HepG2 (cell line): ENCODE results near the gene SUMO1. TPM values are rescaled to one million over a fixed set of nuclear protein-coding genes. Genes with fewer than 3 reads are reported as not detected.
A peak's percentile ranks its signal among the peaks of the same experiment; 100 is the strongest.

Experiments
- ATAC-seq: fragments of 200-7000 bp; cut with Tn5 transposase; 3 replicates; pipeline ENCODE4 v1.9.1; 2020; ENCODE audit warnings: mild to moderate bottlenecking, moderate library complexity
- BruUV-seq: library from RNA; stranded (reverse); fragments of 400-500 nt; replicated peaks from 2 replicates; lab custom pipeline; 2021; lab: Mats Ljungman, UMichigan
- CTCF ChIA-PET: fragments of 300-600 bp; formaldehyde crosslinking; extraction: SDS; loops from one replicate; lab custom pipeline; 2021; ENCODE audit warnings: low total read pairs, inconsistent platforms, low intra/inter-chr PET ratio; lab: Yijun Ruan, JAX
- POLR2A ChIA-PET: fragments of 350-600 bp; sonication (Branson Sonifier 250); formaldehyde crosslinking; loops from one replicate; lab custom pipeline; 2020; ENCODE audit warnings: antibody characterized with exemption, inconsistent platforms; lab: Yijun Ruan, JAX
- DNase-seq: peaks from one replicate; pipeline ENCODE4 v3.0.0-alpha.2; 2015; ENCODE audit warnings: low spot score
- FAIRE-seq: peaks from 3 replicates; lab custom pipeline; 2011; peaks lifted over from hg19 to GRCh38; lab: Jason Lieb, UNC
- H2AFZ ChIP-seq: one replicate; pipeline ENCODE4 v1.6.1; 2011; ENCODE audit warnings: low read length, inconsistent platforms
- H3K27ac ChIP-seq: fragments of 300-600 bp; 3 replicates; pipeline ENCODE4 v1.8.0; 2011; ENCODE audit warnings: mixed run types, mild to moderate bottlenecking, mixed read lengths, low read length, inconsistent platforms; ENCODE audit not compliant: insufficient read depth; ENCODE audit errors: extremely low read length
- H3K27me3 ChIP-seq, 2 experiments: fragments of 200-600 bp in 1 of 2; 2 replicates in 1 of 2; 3 replicates in 1 of 2; pipeline versions ENCODE4 v1.6.0 to v1.8.0; 2011; ENCODE audit warnings: low read length in 2 of 2, mild to moderate bottlenecking in 2 of 2, moderate library complexity in 2 of 2, inconsistent platforms in 1 of 2; ENCODE audit not compliant: insufficient read depth in 2 of 2, control insufficient read depth in 1 of 2
- H3K36me3 ChIP-seq, 2 experiments: fragments of 200-600 bp in 1 of 2; replicated peaks in 1 of 2; 2 replicates in 1 of 2; 3 replicates in 1 of 2; pipeline versions ENCODE4 v1.5.1 to v1.8.0; 2011; ENCODE audit warnings: low read length in 2 of 2, inconsistent platforms in 1 of 2; ENCODE audit not compliant: insufficient read depth in 2 of 2, control insufficient read depth in 1 of 2
- H3K4me1 ChIP-seq: 2 replicates; pipeline ENCODE4 v1.5.1; 2012; ENCODE audit warnings: low read length, inconsistent platforms; ENCODE audit not compliant: insufficient read depth
- H3K4me2 ChIP-seq: 2 replicates; pipeline ENCODE4 v1.6.0; 2011; ENCODE audit warnings: low read depth, low read length, inconsistent platforms
- H3K4me3 ChIP-seq, 3 experiments: fragments of 200-600 bp in 1 of 3; sonication (generic), shearing (Covaris generic) in 1 of 3; replicated peaks in 1 of 3; 2 replicates each; pipeline ENCODE4 v1.5.1; 2011 to 2016; ENCODE audit warnings: low read length in 3 of 3, inconsistent platforms in 2 of 3, low read depth in 2 of 3, mild to moderate bottlenecking in 2 of 3, control low read depth in 1 of 3, mixed read lengths in 1 of 3; ENCODE audit not compliant: insufficient read depth in 1 of 3
- H3K79me2 ChIP-seq: one replicate; pipeline ENCODE4 v1.6.1; 2011; ENCODE audit warnings: low read length, inconsistent platforms; ENCODE audit not compliant: insufficient read depth
- H3K9ac ChIP-seq: 2 replicates; pipeline ENCODE4 v1.6.0; 2011; ENCODE audit warnings: mild to moderate bottlenecking, low read depth, low read length, inconsistent platforms; ENCODE audit not compliant: insufficient read depth
- H3K9me3 ChIP-seq: 2 replicates; pipeline ENCODE4 v1.5.1; 2012; ENCODE audit warnings: mild to moderate bottlenecking, low read length
- H4K20me1 ChIP-seq: 2 replicates; pipeline ENCODE4 v1.6.0; 2011; ENCODE audit warnings: inconsistent platforms, mild to moderate bottlenecking, low read length, moderate library complexity; ENCODE audit not compliant: insufficient read depth
- CTCF ChIP-seq: sonication (generic); formaldehyde crosslinking; IDR thresholded peaks from 2 replicates; pipeline ENCODE4 v1.5.0; 2020; ENCODE audit warnings: mild to moderate bottlenecking, missing genetic modification reagents, moderate library complexity
- HNF4A ChIP-seq: sonication (generic); formaldehyde crosslinking; IDR thresholded peaks from 2 replicates; pipeline ENCODE4 v1.4.0; 2020; ENCODE audit warnings: missing genetic modification reagents
- HNF4G ChIP-seq, 2 experiments: sonication (generic) in 1 of 2; formaldehyde crosslinking in 1 of 2; IDR thresholded peaks; 2 replicates each; pipeline versions ENCODE4 v1.4.0 to v1.6.1; 2011 to 2020; ENCODE audit warnings: borderline replicate concordance in 2 of 2, low read depth in 2 of 2, mild to moderate bottlenecking in 2 of 2, low read length in 1 of 2, missing genetic modification reagents in 1 of 2, moderate library complexity in 1 of 2
- IKZF5 ChIP-seq: IDR thresholded peaks from 2 replicates; pipeline ENCODE4 v1.6.1; 2018; ENCODE audit warnings: missing genetic modification reagents, mild to moderate bottlenecking, missing compliant biosample characterization
- IRX3 ChIP-seq: sonication (generic); formaldehyde crosslinking; IDR thresholded peaks from 2 replicates; pipeline ENCODE4 v1.8.1; 2023; ENCODE audit warnings: mild to moderate bottlenecking, low read depth, missing genetic modification reagents, borderline replicate concordance
- MTA3 ChIP-seq: sonication (generic); formaldehyde crosslinking; IDR thresholded peaks from 2 replicates; pipeline ENCODE4 v1.4.0; 2020; ENCODE audit warnings: missing genetic modification reagents
- ZMYM2 ChIP-seq: sonication (generic); formaldehyde crosslinking; IDR thresholded peaks from 2 replicates; pipeline ENCODE4 v1.8.0; 2022; ENCODE audit warnings: mild to moderate bottlenecking, missing genetic modification reagents
- ZNF549 ChIP-seq: sonication (generic); formaldehyde crosslinking; IDR thresholded peaks from 2 replicates; pipeline ENCODE4 v1.5.0; 2020; ENCODE audit warnings: missing genetic modification reagents
- ZNF607 ChIP-seq: sonication (generic); formaldehyde crosslinking; IDR thresholded peaks from 2 replicates; pipeline ENCODE4 v1.5.1; 2020; ENCODE audit warnings: missing genetic modification reagents, mild to moderate bottlenecking, borderline replicate concordance
- ZNF770 ChIP-seq: sonication (generic); formaldehyde crosslinking; IDR thresholded peaks from 2 replicates; pipeline ENCODE4 v1.5.0; 2020; ENCODE audit warnings: mild to moderate bottlenecking, missing genetic modification reagents
- WGBS: methylation state at CpG from one replicate; pipeline ENCODE4 v1.1.6; 2017; ENCODE audit warnings: low lambda C conversion rate; 5-methylcytosine and 5-hydroxymethylcytosine counted together
- in situ Hi-C: cut with HindIII; loops from 2 replicates; pipeline ENCODE4 v1.10.0; 2017; ENCODE audit warnings: low pct_unique_long_range_greater_than_20kb; ENCODE audit not compliant: extremely low pct_ligation_motif_present
- intact Hi-C: fragments of 100-400 bp; cut with micrococcal nuclease; formaldehyde crosslinking; loops from one replicate; pipeline ENCODE4 v1.10.0; 2022; ENCODE audit not compliant: unreplicated experiment
- polyA plus RNA-seq, 8 experiments: library from polyadenylated mRNA; depleted of rRNA in 3 of 8; stranded (reverse) in 7 of 8; unstranded in 1 of 8; fragments of >200 nt; fragmentation: Illumina TruSeq in 4 of 8; extraction: Trizol in 4 of 8; gene quantifications; 2 replicates each; pipeline versions ENCODE4 v1.2.1 to v1.2.3, GENCODE V29; 2011 to 2016; ENCODE audit warnings: low read depth in 4 of 8, missing spikeins in 1 of 8, mixed read lengths in 1 of 8; ENCODE audit not compliant: insufficient read depth in 1 of 8
- total RNA-seq, 5 experiments: library from RNA; depleted of rRNA; stranded (reverse); fragments of >200 nt; fragmentation: Illumina TruSeq; extraction: Trizol; gene quantifications; 2 replicates each; pipeline ENCODE4 v1.2.3, GENCODE V29; 2016; ENCODE audit warnings: low read depth in 1 of 5
- TF ChIP-seq, protein P1 (sequence below): IDR thresholded peaks from 2 replicates; pipeline ENCODE4 v1.6.1; 2016; ENCODE audit warnings: missing genetic modification reagents, missing compliant biosample characterization

Gene SUMO1
- total and polyA plus RNA-seq, 2 of the 13 experiments (the other 11 are each of a cell fraction or from before 2014, with no cell fraction given) = 101 to 173 TPM

GRCh38 chr2:202169131-202169530, 69.3 kb downstream of the SUMO1 start (continued):
- TF ChIP-seq IKZF5 (CRISPR knock-in tag) (no peak), ZNF607 (CRISPR knock-in tag) (no peak)

DNA sequence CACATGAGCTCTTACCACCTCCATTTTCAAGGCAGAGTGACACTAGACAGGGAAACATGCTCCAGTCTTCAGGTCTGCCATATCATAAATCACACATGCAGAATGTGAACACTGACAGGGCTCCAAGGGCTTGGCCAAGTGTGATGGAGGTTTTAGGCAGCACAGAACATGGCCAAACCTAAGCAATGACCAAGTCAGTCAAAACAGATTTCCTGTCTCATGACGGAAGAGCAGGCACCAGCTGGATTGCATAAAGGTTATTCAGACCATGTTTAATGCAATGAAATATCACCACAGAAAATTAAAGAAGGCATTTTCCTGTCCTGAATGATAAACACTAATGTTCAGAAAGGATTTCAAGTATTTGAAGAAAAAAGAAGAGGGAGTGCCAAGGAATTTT, 72.5 kb downstream of the SUMO1 start:
- Histone ChIP-seq H3K79me2 (no peaks in the 10 kb centered on the region), H3K27me3 (no peaks in the 10 kb centered on the region; a peak in 1 of 5 replicates), H2AFZ (no peak overlapping the region), H3K9me3 (no peaks in the 10 kb centered on the region), H4K20me1 (no peaks in the 10 kb centered on the region), H3K27ac (no peak overlapping the region), H3K36me3 (no peaks in the 10 kb centered on the region), H3K4me2 (no peak overlapping the region), H3K9ac (no peak overlapping the region), H3K4me3 (no peak overlapping the region), H3K4me1 (peaks cover 14% of the 10 kb centered on the region)
- ATAC-seq (no peak), DNase-seq (no peak), FAIRE-seq (no peak)
- BruUV-seq = no TSS peak
- TF ChIP-seq IRX3 = no peak
- intact Hi-C loops = no loop called here
- 42% methylated on average over 1 of the region's 1 CpG for WGBS
- ChIA-PET POLR2A (no interaction called here), CTCF (no interaction called here)
- in situ Hi-C loops = no loop called here

DNA sequence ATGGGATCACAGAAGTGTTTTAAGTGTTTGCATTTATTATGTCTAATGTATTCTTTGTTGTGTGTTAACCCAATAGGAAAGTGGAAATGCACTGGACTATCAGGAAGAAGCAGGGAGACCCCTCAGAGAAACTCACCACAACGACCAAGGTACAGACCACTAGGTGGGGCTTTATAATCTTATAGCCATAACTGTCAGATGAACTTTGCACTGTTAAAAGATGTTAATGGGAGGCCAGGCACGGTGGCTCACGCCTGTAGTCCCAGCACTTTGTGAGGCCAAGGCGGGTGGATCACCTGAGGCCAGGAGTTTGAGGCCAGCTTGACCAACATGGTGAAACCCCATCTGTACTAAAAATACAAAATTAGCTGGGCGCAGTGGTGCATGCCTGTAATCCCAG, 73.2 kb downstream of the SUMO1 start:
- no peaks in the 10 kb centered on the region for H3K9me3 ChIP-seq
- intact Hi-C loops (no loop called here), in situ Hi-C loops (no loop called here)
- H3K36me3 ChIP-seq = no peaks in the 10 kb centered on the region
- WGBS = 26% methylated on average over 5 of the region's 5 CpGs
- POLR2A ChIA-PET = no interaction called here
- TF ChIP-seq, protein P1, sequence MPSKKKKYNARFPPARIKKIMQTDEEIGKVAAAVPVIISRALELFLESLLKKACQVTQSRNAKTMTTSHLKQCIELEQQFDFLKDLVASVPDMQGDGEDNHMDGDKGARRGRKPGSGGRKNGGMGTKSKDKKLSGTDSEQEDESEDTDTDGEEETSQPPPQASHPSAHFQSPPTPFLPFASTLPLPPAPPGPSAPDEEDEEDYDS (CRISPR knock-in tag) = no peak
- TF ChIP-seq HNF4G (IDR thresholded peaks at IDR 0.05; ENCODE audit: borderline replicate concordance, low read depth, low read length) (0 out of 2 replicates have a peak, but pooled peaks have one; percentile 26), HNF4G (CRISPR knock-in tag; IDR thresholded peaks at IDR 0.05; ENCODE audit: borderline replicate concordance, low read depth) (no peak), ZNF549 (CRISPR knock-in tag) (peak; percentile 68; the same call in 1 of the 2 replicates), HNF4A (CRISPR knock-in tag) (peak; percentile 77), CTCF (CRISPR knock-in tag) (peak; percentile 34; the same call in 1 of the 2 replicates), ZNF770 (CRISPR knock-in tag) (peak; percentile 56; the same call in 1 of the 2 replicates), MTA3 (CRISPR knock-in tag) (no peak), ZMYM2 (0 out of 2 replicates have a peak, but pooled peaks have one; percentile 19)
- no peak overlapping the region for H2AFZ ChIP-seq
- ATAC-seq = peak; percentile 49
- no peak overlapping the region for H3K27ac ChIP-seq
- no peaks in the 10 kb centered on the region; a peak in 1 of 5 replicates for H3K27me3 ChIP-seq
- no TSS peak for BruUV-seq
- no peak overlapping the region for H3K4me3 ChIP-seq
- no peaks in the 10 kb centered on the region for H3K79me2 ChIP-seq
- H3K9ac ChIP-seq = no peak overlapping the region
- no peaks in the 10 kb centered on the region for H4K20me1 ChIP-seq
- CTCF ChIA-PET = no interaction called here
- DNase-seq = peak; percentile 35
- H3K4me2 ChIP-seq = no peak overlapping the region
- peaks cover 14% of the 10 kb centered on the region for H3K4me1 ChIP-seq
- FAIRE-seq = no peak
